Transverse colon (tissue), 4 donors: ENCODE results near the gene GREM2.

Experiments
- POLR2A ChIP-seq: fragments of 450-650 bp; IDR thresholded peaks from one replicate; pipeline ENCODE4 v1.6.1; 2016; ENCODE audit warnings: antibody characterized with exemption, mild to moderate bottlenecking, moderate library complexity
- POLR2AphosphoS5 ChIP-seq, 3 donors: sonication (generic); formaldehyde crosslinking; IDR thresholded peaks; one replicate each; pipeline ENCODE4 v1.6.1; 2016; ENCODE audit warnings: antibody characterized with exemption in 3 of 3
- TF ChIP-seq, protein P1 (sequence below), 5 experiments: fragments of 200-600 bp in 3 of 5; fragments of 450-650 bp in 2 of 5; sonication (generic) in 3 of 5; IDR thresholded peaks; 1 replicate in 2 of 5; 2 replicates in 3 of 5; pipeline ENCODE4 v1.5.1; 2016 to 2017; ENCODE audit warnings: antibody characterized with exemption in 5 of 5, inconsistent platforms in 3 of 5, mild to moderate bottlenecking in 2 of 5, moderate library complexity in 1 of 5

DNA sequence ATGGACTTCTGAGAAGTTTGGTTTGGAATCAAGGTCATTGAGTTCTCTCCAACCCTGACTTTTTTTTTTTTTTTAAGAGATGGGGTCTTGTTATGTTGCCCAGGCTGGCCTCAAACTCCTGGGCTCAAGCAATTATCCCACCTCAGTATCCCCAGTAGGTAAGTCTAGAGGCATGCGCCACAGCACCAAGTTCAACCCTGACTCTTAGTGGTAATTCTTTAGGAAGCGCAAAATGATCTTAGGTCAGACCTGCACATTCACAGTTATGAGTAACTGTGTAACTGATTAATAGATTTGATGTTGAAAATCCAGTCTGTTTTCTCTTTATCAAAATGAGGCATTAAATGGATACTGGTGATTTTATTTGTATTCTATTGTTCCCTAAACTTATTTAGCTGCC is 95.9 kb downstream of the GREM2 start:
- TF ChIP-seq, protein P1, sequence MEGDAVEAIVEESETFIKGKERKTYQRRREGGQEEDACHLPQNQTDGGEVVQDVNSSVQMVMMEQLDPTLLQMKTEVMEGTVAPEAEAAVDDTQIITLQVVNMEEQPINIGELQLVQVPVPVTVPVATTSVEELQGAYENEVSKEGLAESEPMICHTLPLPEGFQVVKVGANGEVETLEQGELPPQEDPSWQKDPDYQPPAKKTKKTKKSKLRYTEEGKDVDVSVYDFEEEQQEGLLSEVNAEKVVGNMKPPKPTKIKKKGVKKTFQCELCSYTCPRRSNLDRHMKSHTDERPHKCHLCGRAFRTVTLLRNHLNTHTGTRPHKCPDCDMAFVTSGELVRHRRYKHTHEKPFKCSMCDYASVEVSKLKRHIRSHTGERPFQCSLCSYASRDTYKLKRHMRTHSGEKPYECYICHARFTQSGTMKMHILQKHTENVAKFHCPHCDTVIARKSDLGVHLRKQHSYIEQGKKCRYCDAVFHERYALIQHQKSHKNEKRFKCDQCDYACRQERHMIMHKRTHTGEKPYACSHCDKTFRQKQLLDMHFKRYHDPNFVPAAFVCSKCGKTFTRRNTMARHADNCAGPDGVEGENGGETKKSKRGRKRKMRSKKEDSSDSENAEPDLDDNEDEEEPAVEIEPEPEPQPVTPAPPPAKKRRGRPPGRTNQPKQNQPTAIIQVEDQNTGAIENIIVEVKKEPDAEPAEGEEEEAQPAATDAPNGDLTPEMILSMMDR (IDR thresholded peaks at IDR 0.05), result no peak
- TF ChIP-seq POLR2A (no peak), POLR2AphosphoS5 (IDR thresholded peaks at IDR 0.05) (no peak)
